HG03378 (cell line): ENCODE results near the gene MCU.
A peak's percentile ranks its signal among the peaks of the same experiment; 100 is the strongest.
"Not testable (repeated sequence)": the region's sequence is repeated elsewhere in the genome, so short reads cannot be mapped to it uniquely, and the experiment has no call there.

Source experiments
- ATAC-seq: cut with Tn5 transposase; IDR thresholded peaks from one replicate; pipeline ENCODE4 v1.9.1; 2021; ENCODE audit warnings: mild to moderate bottlenecking, moderate library complexity; ENCODE audit not compliant: unreplicated experiment

The MCU gene

GRCh38 chr10:72686430-72686829 lies 5.5 kb upstream of the MCU start:
- not testable (repeated sequence) for ATAC-seq

DNA sequence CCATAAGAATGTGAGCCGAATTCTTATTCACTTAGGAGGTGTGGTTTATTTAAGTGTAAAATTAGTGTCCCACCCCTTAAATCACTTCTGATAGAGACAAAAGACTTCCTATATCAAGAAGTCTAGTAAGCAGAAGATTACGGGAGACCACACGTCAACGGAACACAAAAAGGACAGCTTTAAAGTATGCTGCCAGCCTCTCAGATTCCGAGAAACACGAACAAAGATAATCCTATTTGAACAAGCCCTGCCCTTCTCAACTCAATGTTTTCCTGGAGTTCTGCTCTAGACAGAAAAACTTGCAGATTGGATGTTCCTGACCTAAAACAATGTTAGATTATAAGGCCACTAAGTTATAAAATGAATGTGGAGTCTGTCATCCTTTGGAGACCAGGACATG lies 4.9 kb upstream of the MCU start:
- ATAC-seq: no peak

DNA sequence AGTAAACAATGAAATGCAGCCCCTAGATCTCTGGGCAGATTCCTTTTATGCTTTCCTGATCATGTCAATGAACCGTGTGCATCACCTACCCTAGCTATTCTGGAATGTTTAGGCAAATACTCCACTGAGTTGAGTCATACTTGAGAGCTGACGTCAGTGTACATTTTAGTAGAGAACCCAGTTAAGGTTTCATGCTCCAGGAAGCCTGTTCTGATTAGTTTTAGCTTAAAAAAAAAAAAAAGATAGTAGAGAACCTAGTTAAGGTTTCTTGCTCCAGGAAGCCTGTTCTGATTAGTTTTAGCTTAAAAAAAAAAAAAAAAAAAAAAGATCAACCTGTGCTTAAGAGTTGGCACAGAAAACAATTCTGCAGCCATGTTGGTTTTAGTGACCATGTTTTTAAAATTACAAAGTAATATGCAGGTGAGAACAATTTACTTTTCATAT lies 3.7 kb upstream of the MCU start:
- ATAC-seq: peak; percentile 36

DNA sequence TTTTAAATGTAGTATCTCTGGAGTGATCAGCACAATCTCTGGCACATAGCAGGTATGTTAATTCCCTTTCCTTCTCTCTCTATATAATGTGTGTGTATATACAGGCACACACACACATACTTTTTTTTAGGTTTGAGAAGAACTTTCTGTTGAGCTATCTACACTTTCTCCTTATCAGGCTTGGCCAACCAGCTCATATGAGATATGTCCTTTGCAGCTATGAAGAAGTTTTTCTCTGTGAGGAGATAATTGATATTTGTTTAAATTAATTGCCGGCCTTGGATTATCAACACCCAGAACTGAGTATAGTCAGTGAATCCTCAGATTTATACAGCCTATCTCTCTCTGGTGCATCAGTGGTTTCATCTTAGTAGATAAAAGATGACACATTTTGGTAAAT lies 2.3 kb upstream of the MCU start:
- ATAC-seq: no peak

DNA sequence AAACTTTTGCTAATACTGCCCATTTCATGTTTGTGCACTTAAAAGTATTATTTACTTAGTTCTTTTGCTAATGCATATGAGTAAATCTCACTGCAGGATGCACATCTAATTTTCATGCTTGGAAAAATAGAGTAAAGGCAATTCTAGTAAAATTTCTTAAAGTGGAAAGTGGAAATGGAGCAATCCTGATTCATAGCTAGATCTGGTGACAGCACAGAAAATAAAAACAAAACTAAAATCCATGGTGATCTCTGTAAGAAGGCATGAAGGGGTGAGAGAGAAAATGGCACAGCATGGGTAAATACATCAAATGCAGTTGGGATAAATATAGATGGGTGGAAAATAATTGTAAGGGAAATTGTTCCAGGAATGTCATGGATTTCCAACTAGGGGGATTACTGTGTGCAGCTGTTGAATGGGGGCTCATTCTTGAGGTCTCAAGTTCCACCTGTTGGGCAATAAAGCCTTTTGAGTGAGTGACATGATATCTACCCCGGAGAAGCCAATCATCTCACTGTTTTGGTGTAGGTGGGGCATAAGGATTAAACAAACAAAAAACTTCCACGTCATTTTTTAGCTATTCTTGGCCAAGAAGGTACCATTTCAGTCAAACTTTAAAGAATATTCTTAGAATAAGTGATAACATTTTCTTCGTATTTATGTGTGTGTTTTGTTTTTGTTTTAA lies 1.7 kb upstream of the MCU start:
- no peak for ATAC-seq

GRCh38 chr10:72691470-72691862 lies 477 bp upstream of the MCU start:
- ATAC-seq: no peak

GRCh38 chr10:72692744-72692993 lies 726 bp downstream of the MCU start:
- peak; percentile 27 for ATAC-seq

DNA sequence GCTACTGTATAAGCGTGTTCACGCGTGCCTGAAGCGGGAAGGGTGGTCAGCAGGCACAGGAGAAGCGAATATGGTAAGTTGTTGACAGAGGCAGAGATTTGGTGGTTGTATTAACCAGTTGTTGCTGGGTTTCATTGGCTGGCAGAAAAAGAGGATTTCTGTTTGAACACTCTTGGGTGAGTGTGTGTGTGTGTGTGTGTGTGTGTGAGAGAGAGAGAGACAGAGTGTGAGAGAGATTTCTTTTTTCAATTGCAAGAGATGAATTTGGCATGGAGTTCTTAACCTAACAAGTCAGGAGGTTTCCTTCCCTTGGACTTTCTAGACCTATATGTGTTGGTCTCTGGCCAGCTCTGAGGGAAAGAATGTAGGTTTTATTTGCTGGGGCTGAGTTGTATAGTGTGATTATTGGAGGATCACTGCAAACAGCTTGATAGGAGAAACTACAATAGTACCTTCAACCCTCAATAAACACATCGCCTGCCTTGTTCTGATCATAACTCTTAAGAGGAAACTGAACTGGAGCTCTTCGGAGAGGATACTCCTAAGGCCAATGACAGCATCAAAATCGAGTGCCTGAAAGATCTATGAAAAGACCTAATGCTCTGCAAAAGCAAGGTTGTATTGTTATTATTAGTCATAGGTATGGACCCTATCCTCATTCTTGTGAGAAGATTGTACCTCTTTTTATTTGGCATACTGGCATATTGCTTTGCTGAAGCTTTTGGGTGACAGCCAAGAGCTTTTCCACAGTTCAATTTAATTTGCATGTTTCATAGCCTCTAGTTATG lies 1.2 kb downstream of the MCU start:
- no peak for ATAC-seq

DNA sequence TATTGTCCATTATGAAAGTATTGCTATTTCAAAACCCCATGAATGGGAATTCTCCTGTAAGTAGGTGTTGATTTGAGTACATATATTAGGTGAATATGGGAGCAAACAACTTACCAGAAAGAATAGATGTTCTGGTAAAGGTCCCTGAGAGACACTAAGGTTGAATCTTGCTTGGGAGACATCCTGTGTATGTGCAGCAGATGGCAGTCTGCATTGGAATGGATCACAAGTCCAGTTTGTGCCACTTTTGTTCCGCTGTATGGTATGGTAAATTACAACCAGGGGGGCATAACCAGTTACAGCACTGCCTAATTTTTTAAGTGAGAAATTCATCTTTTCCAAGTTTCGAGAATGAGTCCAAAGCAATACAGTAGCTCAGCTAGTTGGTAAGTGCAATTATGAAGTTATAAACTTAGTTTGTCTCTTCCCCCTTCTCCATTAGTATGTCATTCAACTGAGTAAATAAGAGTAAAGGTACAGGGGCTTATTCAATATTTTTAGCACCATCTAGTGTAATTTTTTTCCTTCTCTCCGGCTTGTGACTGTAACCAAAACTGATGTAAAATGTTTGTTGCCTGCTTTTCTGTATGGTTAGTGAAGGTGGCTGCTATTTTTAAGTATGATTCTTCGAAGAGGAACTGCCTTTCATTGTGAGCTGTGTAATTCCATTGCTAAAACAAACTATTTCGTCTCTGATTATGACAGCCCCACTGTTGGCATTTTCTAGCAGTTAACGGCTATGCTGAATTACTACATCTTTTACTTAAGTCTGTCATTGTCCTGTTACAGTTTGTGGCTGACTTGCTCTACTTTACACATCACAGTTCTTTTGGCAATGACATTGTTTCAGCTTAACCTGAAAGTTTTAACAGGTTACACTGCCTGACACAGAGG lies 2.8 kb downstream of the MCU start:
- ATAC-seq: no peak

GRCh38 chr10:72695496-72695895 lies 3.6 kb downstream of the MCU start:
- no peak for ATAC-seq

DNA sequence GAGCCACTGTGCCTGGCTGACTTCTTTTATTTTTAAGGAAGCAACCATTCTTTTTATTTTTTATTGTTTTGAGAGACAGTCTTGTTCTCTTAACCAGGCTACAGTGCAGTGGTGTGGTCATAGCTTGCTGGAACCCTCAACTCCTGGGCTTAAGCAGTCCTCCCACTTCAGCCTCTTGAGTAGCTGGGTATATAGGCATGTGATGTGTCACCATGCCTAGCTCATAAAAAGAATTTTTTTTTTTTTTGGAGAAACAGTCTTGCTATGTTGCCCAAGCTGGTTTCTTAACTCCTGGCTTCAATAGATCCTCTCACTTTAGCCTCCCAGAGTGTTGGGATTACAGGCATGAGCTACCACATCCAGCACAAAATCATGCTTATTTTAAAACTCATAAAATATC lies 5.8 kb downstream of the MCU start:
- ATAC-seq: no peak

- not testable (repeated sequence) for ATAC-seq
Observed at GRCh38 chr10:72702465-72702864, 10.5 kb downstream of the MCU start.

DNA sequence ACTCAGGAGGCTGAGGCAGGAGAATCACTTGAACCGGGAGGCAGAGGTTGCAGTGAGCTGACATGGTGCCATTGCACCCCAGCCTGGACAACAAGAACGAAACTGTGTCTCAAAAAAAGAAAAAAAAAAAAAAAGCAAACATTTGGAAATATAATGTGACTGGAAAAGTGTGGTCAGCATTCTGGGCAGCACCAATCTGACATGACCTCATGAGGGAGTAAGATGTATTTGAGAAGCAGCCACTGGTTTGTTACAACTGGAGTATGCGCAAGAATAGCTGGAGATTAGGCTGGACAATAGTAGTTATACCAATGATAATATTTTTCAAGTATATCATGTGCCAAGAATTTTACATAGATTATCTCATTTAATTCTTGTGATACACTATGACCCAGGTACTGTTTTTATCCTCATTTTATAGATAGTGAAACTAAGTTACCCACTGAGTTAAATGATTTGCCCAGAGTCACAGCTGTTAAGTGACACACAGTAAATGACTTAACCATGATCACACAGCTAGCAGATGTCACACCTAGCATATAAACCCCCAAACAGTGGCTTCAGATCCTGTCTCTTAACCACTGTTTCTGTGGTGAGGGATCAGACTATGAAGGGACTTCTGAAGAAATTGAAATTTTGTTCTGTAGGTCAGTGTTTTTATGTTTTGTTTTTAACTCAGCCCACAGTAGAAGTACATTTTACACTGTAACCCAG lies 11.1 kb downstream of the MCU start:
- peak; percentile 70 for ATAC-seq

DNA sequence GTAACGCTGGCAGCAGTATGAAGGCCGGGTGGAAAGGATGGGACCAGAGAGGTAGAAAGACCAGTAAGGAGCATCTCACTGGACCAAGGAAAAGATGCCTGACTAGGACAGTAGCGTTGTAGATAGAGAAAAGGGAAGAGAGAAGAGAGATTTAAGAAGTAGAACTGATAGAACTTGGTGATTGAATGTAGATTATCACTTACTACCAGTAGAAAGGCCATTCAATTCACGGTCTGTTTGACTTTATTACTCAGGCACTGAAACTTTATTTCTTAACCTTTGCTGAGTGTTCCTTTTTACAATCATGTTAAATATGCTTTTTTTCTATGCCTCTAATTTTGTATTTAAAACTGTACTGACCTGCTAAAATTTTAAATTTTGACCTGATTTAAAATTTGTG lies 12.2 kb downstream of the MCU start:
- no peak for ATAC-seq

- ATAC-seq: no peak
Observed at GRCh38 chr10:72709041-72709440, 17.1 kb downstream of the MCU start.

DNA sequence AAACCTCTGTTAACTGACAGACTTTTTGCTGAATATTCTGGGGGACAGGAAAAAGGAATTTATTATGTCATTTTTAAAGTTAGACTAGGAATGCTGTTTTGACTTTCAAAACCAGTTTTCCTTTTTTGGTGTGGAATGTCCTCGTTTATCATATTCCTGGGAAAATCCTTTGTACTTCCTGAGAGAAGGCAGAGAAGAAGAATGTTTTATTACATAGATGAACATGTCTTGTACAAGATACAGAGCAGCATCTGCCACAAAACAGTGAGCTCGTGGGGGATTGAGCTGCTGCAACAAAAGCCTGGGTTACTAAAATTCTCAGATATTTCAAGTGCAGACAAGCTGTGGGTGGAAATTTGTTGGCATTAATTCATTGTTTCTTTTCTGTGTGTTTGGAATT lies 20.2 kb downstream of the MCU start:
- ATAC-seq: no peak

DNA sequence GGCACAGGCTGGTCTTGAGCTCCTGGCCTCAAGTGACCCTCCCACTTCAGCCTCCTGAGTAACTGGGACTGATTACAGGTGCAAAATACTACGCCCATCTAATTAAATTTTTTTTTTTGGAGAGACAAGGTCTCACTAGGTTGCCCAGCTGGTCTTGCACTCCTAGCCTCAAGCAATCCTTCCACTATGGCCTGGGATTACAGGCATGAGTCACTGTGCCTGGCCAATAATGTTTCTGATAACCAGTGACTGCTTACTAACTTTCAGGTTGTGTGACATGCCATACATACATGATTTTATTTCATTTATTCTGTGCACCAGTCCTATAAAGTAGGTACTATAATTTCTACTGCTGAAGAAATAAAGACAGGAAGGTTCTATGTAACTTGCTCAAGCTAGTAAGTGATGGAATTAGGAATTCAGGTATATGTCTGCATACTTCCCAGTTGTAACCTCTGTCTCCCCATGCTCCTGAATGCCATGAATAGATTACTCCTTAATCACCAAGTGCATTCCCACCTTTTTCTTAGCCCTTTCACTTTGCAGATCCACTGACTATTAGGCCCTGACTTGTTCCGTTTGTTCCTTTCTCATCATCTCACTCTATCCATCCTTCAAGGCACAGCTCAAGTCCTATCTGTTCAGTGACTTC lies 28.1 kb downstream of the MCU start:
- no peak for ATAC-seq

DNA sequence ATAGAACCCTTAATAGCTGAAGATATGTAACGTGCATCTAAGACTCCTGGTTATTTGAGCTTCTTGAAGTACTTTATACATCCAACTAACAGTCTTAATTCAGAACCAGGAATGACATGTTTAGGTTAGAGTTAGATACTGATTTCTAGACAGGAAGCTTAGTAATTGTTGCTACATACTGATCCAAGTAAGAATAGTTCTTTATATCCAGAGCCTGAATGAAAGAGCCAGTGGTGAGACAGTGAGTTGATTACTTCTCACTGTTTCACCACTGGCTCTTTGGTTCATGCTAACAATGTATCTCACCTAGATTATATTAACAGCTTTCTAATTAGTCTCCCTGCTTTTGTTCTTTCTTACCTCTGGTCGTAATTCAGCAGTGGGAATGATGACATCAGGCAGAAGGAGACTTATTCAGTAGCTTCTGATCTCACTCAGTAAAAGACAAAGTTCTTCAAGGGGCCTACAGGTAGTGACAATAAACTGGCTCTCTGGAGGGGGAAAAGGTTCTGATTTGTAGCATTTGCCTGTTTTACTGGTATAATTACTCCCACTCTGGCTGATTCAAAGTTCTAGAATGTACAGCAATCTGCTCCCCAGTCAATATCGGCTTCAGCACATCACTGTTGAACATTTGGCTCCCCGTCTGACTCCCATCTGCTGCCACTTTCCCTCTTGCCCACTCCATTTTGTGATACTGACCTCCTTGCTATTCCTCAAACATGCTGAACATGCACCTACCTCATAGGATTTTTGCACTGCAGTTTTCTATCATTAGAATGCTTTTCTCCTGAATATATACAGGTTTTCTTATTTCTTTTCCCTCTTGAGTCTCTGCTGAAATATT lies 29.1 kb downstream of the MCU start:
- ATAC-seq: no peak

- ATAC-seq: no peak
Observed at GRCh38 chr10:72727130-72727529, 35.2 kb downstream of the MCU start.

DNA sequence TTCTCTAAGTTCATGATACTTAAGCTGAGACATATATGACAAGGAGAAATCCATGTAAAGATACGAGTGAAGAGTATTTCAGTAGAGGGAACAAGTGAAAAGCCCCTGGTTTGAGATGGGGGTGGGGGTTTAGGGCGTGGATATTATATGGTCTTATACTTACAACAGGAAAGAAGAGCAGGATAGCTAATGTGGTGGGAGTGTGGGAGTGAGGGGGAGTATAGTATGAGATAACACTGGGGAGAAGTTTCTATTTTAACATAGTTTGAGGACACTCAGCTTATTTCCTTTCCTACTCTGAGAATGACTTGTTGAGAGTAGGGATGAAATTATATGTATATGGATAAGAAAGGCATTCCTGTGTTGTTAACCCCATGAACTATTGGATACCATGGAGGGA lies 36.5 kb downstream of the MCU start:
- no peak for ATAC-seq
